K562 (cell line): ENCODE measurements around the gene CTDNEP1.

Experiments
- CHD4 ChIP-seq: fragments of 200-600 bp; sonication (generic); IDR thresholded peaks from 3 replicates; pipeline ENCODE4 v1.6.1; 2012; ENCODE audit warnings: low read depth, mild to moderate bottlenecking, mixed read lengths, low read length, inconsistent platforms; ENCODE audit not compliant: insufficient read depth, insufficient replicate concordance, poor library complexity, severe bottlenecking
- EP300 ChIP-seq: IDR thresholded peaks from 2 replicates; pipeline ENCODE4 v1.6.1; 2012; ENCODE audit warnings: low read length, improper control_type of control experiment
- MAFG ChIP-seq: fragments of 450-650 bp; conservative IDR thresholded peaks from 2 replicates; pipeline ENCODE4 v1.6.1; 2016; ENCODE audit warnings: missing genetic modification characterization, missing compliant biosample characterization
- MAZ ChIP-seq, 2 experiments: fragments of 450-650 bp in 1 of 2; sonication (generic) in 1 of 2; formaldehyde crosslinking; IDR thresholded peaks in 1 of 2; conservative IDR thresholded peaks in 1 of 2; 2 replicates each; pipeline versions ENCODE4 v1.4.0 to v1.5.0; 2020; ENCODE audit warnings: mild to moderate bottlenecking in 1 of 2, missing genetic modification reagents in 1 of 2
- MCM2 ChIP-seq: fragments of 450-650 bp; IDR thresholded peaks from 2 replicates; pipeline ENCODE4 v1.6.1; 2017; ENCODE audit warnings: low read depth, mild to moderate bottlenecking
- NFATC3 ChIP-seq: fragments of 450-650 bp; IDR thresholded peaks from 2 replicates; pipeline ENCODE4 v1.6.1; 2017; ENCODE audit warnings: mild to moderate bottlenecking
- POLR2A ChIP-seq: fragments of 450-650 bp; conservative IDR thresholded peaks from 2 replicates; pipeline ENCODE4 v1.6.1; 2016
- SRF ChIP-seq, 2 experiments: fragments of 250-450, 450-650 bp in 1 of 2; sonication (Bioruptor Pico) in 1 of 2; sonication (generic) in 1 of 2; formaldehyde crosslinking; IDR thresholded peaks; 2 replicates each; pipeline versions ENCODE4 v1.5.0 to v1.5.1; 2020 to 2022; ENCODE audit warnings: mild to moderate bottlenecking in 1 of 2, missing genetic modification reagents in 1 of 2
- TF ChIP-seq, protein P1 (sequence below), 3 experiments: fragments of 200-800 bp in 1 of 3; fragments of 250-450 bp in 1 of 3; fragments of 450-650 bp in 1 of 3; sonication (Bioruptor Pico) in 1 of 3; sonication (Bioruptor generic) in 1 of 3; formaldehyde crosslinking in 1 of 3; IDR thresholded peaks; 2 replicates each; pipeline versions ENCODE4 v1.6.1 to v1.8.0; 2016 to 2022; ENCODE audit warnings: mild to moderate bottlenecking in 2 of 3, missing genetic modification characterization in 2 of 3, missing compliant biosample characterization in 1 of 3, moderate library complexity in 1 of 3
- TF ChIP-seq, protein P2 (sequence below), 3 experiments: IDR thresholded peaks in 2 of 3; conservative IDR thresholded peaks in 1 of 3; 2 replicates each; pipeline ENCODE4 v1.5.1; 2011 to 2012; ENCODE audit warnings: low read length in 3 of 3, mild to moderate bottlenecking in 3 of 3, control low read depth in 2 of 3, improper control_type of control experiment in 1 of 3, inconsistent platforms in 1 of 3, low read depth in 1 of 3, mixed read lengths in 1 of 3, moderate library complexity in 1 of 3; ENCODE audit not compliant: insufficient read depth in 2 of 3

DNA sequence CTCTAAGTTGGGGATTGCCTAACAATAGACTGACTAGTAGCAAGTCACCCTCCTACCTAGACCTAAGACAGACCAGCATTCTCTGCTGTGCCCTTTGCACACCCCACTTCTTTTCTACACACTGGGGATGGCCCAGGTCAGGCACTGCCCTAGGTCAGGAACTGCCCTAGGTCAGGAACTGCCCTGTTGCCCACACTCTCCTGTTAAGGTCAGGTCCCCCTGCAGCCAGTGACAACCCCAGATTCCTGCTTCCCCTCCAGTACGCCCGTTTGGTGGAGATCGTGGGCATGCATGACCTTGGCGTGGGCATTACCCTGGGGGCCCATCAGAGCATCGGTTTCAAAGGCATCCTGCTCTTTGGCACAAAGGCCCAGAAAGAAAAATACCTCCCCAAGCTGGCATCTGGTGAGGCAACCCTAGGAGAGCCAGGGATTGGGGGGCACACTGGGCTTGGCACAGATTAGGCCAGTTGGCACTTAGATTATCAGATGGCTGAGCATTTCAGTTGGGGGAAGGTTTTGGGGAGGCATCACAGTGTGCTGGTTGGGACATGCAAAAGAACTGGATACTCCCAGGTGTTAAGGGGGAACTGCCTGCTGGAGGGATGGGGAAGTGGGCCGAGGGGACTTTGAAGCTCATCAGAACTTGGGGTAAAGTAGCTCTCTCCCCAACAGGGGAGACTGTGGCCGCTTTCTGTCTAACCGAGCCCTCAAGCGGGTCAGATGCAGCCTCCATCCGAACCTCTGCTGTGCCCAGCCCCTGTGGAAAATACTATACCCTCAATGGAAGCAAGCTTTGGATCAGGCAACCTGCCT is 30.0 kb downstream of the CTDNEP1 start:
- TF ChIP-seq CHD4 (no peak), MAFG (tag) (no peak), POLR2A (peak; percentile 49; the same call in 1 of the 2 replicates), MCM2 (no peak), EP300 (no peak), MAZ (CRISPR knock-in tag; conservative IDR thresholded peaks at IDR 0.05 in 1 of 2, IDR thresholded peaks at IDR 0.05 in 1 of 2) (no peak), NFATC3 (no peak), SRF (CRISPR knock-in tag; IDR thresholded peaks at IDR 0.05) (no peak)
- TF ChIP-seq, protein P1, sequence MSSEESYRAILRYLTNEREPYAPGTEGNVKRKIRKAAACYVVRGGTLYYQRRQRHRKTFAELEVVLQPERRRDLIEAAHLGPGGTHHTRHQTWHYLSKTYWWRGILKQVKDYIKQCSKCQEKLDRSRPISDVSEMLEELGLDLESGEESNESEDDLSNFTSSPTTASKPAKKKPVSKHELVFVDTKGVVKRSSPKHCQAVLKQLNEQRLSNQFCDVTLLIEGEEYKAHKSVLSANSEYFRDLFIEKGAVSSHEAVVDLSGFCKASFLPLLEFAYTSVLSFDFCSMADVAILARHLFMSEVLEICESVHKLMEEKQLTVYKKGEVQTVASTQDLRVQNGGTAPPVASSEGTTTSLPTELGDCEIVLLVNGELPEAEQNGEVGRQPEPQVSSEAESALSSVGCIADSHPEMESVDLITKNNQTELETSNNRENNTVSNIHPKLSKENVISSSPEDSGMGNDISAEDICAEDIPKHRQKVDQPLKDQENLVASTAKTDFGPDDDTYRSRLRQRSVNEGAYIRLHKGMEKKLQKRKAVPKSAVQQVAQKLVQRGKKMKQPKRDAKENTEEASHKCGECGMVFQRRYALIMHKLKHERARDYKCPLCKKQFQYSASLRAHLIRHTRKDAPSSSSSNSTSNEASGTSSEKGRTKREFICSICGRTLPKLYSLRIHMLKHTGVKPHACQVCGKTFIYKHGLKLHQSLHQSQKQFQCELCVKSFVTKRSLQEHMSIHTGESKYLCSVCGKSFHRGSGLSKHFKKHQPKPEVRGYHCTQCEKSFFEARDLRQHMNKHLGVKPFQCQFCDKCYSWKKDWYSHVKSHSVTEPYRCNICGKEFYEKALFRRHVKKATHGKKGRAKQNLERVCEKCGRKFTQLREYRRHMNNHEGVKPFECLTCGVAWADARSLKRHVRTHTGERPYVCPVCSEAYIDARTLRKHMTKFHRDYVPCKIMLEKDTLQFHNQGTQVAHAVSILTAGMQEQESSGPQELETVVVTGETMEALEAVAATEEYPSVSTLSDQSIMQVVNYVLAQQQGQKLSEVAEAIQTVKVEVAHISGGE (CRISPR knock-in tag; IDR thresholded peaks at IDR 0.05): no peak
- TF ChIP-seq, protein P2, sequence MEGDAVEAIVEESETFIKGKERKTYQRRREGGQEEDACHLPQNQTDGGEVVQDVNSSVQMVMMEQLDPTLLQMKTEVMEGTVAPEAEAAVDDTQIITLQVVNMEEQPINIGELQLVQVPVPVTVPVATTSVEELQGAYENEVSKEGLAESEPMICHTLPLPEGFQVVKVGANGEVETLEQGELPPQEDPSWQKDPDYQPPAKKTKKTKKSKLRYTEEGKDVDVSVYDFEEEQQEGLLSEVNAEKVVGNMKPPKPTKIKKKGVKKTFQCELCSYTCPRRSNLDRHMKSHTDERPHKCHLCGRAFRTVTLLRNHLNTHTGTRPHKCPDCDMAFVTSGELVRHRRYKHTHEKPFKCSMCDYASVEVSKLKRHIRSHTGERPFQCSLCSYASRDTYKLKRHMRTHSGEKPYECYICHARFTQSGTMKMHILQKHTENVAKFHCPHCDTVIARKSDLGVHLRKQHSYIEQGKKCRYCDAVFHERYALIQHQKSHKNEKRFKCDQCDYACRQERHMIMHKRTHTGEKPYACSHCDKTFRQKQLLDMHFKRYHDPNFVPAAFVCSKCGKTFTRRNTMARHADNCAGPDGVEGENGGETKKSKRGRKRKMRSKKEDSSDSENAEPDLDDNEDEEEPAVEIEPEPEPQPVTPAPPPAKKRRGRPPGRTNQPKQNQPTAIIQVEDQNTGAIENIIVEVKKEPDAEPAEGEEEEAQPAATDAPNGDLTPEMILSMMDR (IDR thresholded peaks at IDR 0.05 in 2 of 3, conservative IDR thresholded peaks at IDR 0.05 in 1 of 3; ENCODE audit: insufficient read depth in 2 of 3, low read depth in 1 of 3, low read length in 3 of 3): no peak
